ENCODE measurements around the gene ARPP19.
"Not testable (repeated sequence)": the region's sequence is repeated elsewhere in the genome, so short reads cannot be mapped to it uniquely, and the experiment has no call there.

Gene ARPP19
- 163 to 218 (median 189) reads per million in 4 experiments for total RNA-seq

- peak; percentile 64 for DNase-seq
These were observed at the start of gene ARPP19 for GRCh38 chr15:52568601-52569585. Gene ARPP19 (minus strand): TSS chr15:52569030. CDS start chr15:52568892, 138 bp downstream.

- DNase-seq, result no peak
These were observed 48.2 kb upstream of the ARPP19 start for GRCh38 chr15:52617026-52617425.

GRCh38 chr15:52615302-52615701 lies 46.5 kb upstream of the ARPP19 start:
- DNase-seq, result no peak

- no peak for DNase-seq
These were observed 40.8 kb upstream of the ARPP19 start for GRCh38 chr15:52609593-52609992.

GRCh38 chr15:52584414-52584813 lies 15.6 kb upstream of the ARPP19 start:
- no peak for DNase-seq

GRCh38 chr15:52579852-52580251 lies 11.0 kb upstream of the ARPP19 start:
- DNase-seq, result no peak

- DNase-seq, result no peak
These were observed 7.9 kb upstream of the ARPP19 start for GRCh38 chr15:52576692-52577091.

- not testable (repeated sequence) for DNase-seq
These were observed 6.7 kb upstream of the ARPP19 start for GRCh38 chr15:52575573-52575972.

- no peak for DNase-seq
These were observed 6.2 kb upstream of the ARPP19 start for GRCh38 chr15:52575072-52575471.

- not testable (repeated sequence) for DNase-seq
These were observed 5.8 kb upstream of the ARPP19 start for GRCh38 chr15:52574623-52575022.

- no peak for DNase-seq
These were observed 794 bp downstream of the ARPP19 start for GRCh38 chr15:52567871-52568600.

- DNase-seq, result no peak
These were observed 1.9 kb downstream of the ARPP19 start for GRCh38 chr15:52566889-52567288.

GRCh38 chr15:52565417-52566358 lies 3.1 kb downstream of the ARPP19 start:
- DNase-seq, result not testable (repeated sequence)

- no peak for DNase-seq
These were observed 5.2 kb downstream of the ARPP19 start for GRCh38 chr15:52563501-52564060.

GRCh38 chr15:52559575-52559974 lies 9.3 kb downstream of the ARPP19 start:
- DNase-seq, result no peak

GRCh38 chr15:52559022-52559421 lies 9.8 kb downstream of the ARPP19 start:
- DNase-seq, result no peak

- no peak for DNase-seq
These were observed 10.6 kb downstream of the ARPP19 start for GRCh38 chr15:52558196-52558595.

- DNase-seq, result no peak
These were observed 11.6 kb downstream of the ARPP19 start for GRCh38 chr15:52557274-52557641.

- no peak for DNase-seq
These were observed 12.1 kb downstream of the ARPP19 start for GRCh38 chr15:52556524-52557273.

- DNase-seq, result no peak
These were observed 16.5 kb downstream of the ARPP19 start for GRCh38 chr15:52552303-52552702.

- DNase-seq, result no peak
These were observed 17.1 kb downstream of the ARPP19 start for GRCh38 chr15:52551762-52552161.

Measured in effector CD8-positive, alpha-beta T cell (primary cell).